ENCODE data around the gene TFDP2.

- no peak for TF ChIP-seq CTCF (IDR thresholded peaks at IDR 0.05 in 8 of 11, conservative IDR thresholded peaks at IDR 0.05 in 3 of 11)
- no peak for TF ChIP-seq POLR2AphosphoS5 (IDR thresholded peaks at IDR 0.05)
Observed at GRCh38 chr3:141920701-141921100, 228.6 kb downstream of the TFDP2 start.
